ENCODE results near the gene SOAT2.

SOAT2 gene

GRCh38 chr12:53102883-53103807 lies at the start of gene SOAT2:
Gene SOAT2, plus strand, starts transcription at chr12:53103486. Its CDS starts 92 bp downstream, at chr12:53103578.
- DNase-seq, result peak; percentile 47

DNA sequence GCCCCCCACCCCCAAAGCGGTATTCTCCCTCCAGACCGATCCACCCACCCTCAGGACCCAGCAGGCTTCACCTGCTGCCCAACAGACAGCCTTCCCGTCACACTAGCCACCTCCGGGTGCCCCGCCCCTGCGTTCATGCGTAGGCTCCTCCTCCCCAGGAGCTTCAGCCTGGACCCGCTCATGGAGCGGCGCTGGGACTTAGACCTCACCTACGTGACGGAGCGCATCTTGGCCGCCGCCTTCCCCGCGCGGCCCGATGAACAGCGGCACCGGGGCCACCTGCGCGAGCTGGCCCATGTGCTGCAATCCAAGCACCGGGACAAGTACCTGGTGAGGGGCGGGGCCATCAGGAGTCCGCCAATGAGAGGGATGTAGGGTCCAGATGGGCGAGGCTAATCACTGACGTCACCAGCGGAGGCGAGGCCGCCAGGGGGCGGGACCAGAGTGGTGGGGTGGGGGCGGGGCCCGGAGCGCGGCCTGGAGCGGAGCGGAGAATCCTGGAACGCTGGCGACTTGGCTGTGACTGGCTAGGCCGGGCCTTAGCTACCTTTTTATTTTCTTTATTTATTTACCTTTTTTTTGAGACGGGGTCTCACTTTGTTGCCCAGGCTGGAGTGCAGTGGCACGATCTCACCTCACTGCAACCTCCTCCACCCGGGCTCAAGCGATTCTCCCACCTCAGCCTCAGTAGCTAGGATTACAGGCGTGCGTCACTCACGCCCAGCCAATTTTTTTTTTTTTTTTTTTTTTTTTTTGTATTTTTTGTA lies 49.0 kb upstream of the SOAT2 start:
- DNase-seq, result peak; percentile 93

DNA sequence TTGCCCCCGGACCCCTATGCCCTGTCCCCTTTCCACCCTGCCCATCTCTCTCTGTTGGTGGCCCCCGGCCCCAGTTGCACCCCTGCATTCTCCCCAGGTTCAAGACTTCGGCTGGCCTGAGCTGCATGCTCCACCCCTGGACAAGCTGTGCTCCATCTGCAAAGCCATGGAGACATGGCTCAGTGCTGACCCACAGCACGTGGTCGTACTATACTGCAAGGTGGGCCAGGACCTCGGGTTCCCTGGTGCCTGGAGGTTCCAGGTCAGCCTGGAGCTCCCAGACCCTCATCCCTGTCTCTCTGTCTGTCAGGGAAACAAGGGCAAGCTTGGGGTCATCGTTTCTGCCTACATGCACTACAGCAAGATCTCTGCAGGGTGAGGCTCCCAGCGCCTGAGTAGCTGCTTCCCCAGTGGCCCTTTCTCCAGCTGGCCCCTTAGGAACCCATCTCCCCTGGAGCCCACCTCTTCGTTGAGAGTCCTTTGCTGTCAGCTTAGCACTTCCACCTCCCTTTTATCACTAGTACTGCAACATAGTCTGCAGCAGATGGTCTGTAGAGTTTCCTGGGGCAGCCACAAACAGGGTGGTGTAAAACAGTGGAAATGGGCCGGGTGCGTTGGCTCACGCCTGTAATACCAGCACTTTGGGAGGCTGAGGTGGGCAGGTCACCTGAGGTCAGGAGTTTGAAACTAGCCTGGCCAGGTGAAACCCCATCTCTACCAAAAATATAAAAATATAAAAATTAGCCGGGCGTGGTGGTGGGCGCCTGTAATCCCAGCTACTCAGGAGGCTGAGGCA lies 47.6 kb upstream of the SOAT2 start:
- no peak for DNase-seq

- no peak for DNase-seq
Measured at GRCh38 chr12:53056296-53056695, 47.0 kb upstream of the SOAT2 start.

DNA sequence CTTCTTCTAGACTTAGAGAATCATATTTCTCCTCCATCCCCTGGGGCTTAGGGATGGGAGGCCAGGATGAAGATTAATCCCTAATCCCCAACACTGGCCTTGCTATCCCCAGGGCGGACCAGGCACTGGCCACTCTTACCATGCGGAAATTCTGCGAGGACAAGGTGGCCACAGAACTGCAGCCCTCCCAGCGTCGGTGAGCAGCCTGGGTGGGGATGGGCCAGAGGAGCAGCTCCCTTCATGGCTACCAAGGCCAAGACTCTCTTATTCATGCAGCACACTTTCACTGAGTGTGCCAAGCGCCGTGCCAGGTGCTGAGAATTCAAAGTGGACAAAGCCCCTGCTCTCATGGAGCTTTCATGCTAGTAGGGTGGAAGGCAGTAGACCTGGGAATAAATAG lies 46.4 kb upstream of the SOAT2 start:
- DNase-seq, result no peak

GRCh38 chr12:53057816-53058500 lies 45.3 kb upstream of the SOAT2 start:
- DNase-seq, result no peak

DNA sequence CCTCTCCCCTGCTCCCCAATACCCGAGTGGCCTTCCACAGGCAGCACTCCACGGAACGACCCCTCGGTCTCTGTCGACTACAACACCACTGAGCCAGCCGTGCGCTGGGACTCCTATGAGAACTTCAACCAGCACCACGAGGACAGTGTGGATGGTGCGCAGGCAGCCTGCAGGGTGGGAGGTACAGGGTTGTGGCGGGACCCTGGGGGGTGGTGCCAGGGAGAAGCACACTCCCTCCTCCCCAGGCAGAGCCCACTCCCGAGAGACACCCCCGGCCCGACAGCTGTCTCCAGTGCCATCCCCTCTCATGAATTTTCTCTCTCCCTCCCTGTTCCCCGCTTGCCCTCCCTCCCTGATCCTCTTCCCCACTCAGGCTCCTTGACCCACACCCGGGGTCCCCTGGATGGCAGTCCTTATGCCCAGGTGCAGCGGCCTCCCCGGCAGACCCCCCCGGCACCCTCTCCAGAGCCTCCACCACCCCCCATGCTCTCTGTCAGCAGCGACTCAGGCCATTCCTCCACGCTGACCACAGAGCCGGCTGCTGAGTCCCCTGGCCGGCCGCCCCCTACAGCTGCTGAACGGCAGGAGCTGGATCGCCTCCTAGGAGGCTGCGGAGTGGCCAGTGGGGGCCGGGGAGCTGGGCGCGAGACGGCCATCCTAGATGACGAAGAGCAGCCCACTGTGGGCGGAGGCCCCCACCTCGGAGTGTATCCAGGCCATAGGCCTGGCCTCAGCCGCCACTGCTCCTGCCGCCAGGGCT lies 44.4 kb upstream of the SOAT2 start:
- DNase-seq, result no peak

GRCh38 chr12:53059434-53060063 lies 43.7 kb upstream of the SOAT2 start:
- DNase-seq, result no peak

- no peak for DNase-seq
Measured at GRCh38 chr12:53060064-53060720, 43.1 kb upstream of the SOAT2 start.

GRCh38 chr12:53060721-53061276 lies 42.5 kb upstream of the SOAT2 start:
- no peak for DNase-seq

DNA sequence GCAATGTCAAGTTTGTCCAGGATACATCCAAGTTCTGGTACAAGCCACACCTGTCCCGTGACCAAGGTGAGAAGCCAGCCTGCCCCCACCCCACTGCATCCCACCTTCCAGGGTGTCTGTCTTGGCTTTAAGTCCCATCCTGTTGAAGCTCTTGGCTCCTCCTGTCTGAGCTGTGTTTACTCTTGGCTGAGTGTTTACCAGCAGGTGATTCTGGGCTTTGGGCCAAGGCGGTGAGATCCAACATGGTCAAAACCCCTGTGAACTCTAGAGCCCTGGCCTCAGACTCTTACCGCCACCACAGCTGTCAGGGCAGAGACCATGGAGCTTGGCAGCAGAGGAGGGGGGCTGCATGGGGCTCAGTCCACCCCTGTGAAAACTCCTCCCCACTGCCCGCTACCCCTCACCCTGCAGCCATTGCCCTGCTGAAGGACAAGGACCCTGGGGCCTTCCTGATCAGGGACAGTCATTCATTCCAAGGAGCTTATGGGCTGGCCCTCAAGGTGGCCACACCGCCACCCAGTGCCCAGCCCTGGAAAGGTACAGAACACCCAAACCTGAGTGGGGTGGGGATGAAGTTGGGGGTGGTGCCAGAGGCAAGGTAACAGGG lies 41.8 kb upstream of the SOAT2 start:
- DNase-seq, result no peak

GRCh38 chr12:53062011-53062961 lies 41.0 kb upstream of the SOAT2 start:
- DNase-seq, result no peak

DNA sequence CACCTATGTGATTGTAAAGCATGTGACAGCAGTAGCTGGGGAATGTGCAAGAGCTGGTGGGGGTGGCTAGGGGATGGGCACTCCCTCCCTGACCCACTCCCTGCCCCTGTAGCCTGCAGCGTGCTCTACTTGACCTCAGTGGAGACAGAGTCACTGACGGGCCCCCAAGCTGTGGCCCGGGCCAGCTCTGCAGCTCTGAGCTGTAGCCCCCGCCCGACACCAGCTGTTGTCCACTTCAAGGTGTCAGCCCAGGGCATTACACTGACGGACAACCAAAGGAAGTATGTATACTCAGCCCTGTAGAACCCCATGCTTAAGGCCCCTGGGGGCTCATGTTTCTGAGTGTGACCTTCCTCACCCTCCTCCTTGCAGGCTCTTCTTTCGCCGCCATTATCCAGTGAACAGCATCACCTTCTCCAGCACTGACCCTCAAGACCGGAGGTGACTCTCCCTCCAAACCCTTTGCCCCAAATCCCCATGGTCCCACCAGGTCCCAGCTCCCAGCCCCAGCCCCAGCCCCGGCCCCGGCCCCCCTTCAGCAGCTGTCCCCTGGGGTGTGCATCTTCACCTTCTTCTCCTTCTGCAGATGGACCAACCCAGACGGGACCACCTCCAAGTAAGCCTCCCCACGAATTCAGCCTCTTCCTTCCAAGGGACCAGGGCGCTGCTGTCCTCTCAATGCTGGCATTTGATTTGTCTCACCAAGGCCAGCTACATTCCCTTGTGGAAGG lies 40.1 kb upstream of the SOAT2 start:
- DNase-seq, result no peak

- DNase-seq, result no peak
Measured at GRCh38 chr12:53063708-53064612, 39.3 kb upstream of the SOAT2 start.

GRCh38 chr12:53064613-53065436 lies 38.5 kb upstream of the SOAT2 start:
- no peak for DNase-seq

GRCh38 chr12:53065470-53065869 lies 37.8 kb upstream of the SOAT2 start:
- DNase-seq, result no peak

Measured in stimulated activated CD4-positive, alpha-beta T cell treated with anti-CD3 and anti-CD28 coated beads, Interleukin-4, amount 100 ng/mL, for 24 hours (primary cell).